Loucy (cell line): Measurements from ENCODE around the gene SCARF2.

ENCODE experiments used
- H2AFZ ChIP-seq: fragments of 200-600 bp; sonication (generic); 2 replicates; pipeline ENCODE4 v1.6.0; 2016; ENCODE audit warnings: antibody characterized with exemption, mild to moderate bottlenecking, low read length, moderate library complexity
- H3F3A ChIP-seq: fragments of 200-600 bp; 2 replicates; pipeline ENCODE4 v1.6.0; 2016; ENCODE audit warnings: antibody characterized with exemption, low read depth, mild to moderate bottlenecking
- H3K27me3 ChIP-seq: fragments of 200-600 bp; sonication (generic); 2 replicates; pipeline ENCODE4 v1.6.1; 2014; ENCODE audit warnings: low read length, mild to moderate bottlenecking; ENCODE audit not compliant: insufficient read depth, poor library complexity, severe bottlenecking
- H3K36me3 ChIP-seq: fragments of 200-600 bp; sonication (generic); 2 replicates; pipeline ENCODE4 v1.6.1; 2016; ENCODE audit warnings: low read length; ENCODE audit not compliant: insufficient read depth
- H3K4me1 ChIP-seq: fragments of 200-600 bp; sonication (generic); 2 replicates; pipeline ENCODE4 v1.5.1; 2014; ENCODE audit warnings: low read length, mild to moderate bottlenecking; ENCODE audit not compliant: insufficient read depth, poor library complexity, severe bottlenecking
- H3K4me2 ChIP-seq: fragments of 200-600 bp; sonication (generic); 2 replicates; pipeline ENCODE4 v1.6.0; 2014; ENCODE audit warnings: antibody characterized with exemption, low read length, low read depth, mild to moderate bottlenecking; ENCODE audit not compliant: poor library complexity, severe bottlenecking
- H3K4me3 ChIP-seq: fragments of 200-600 bp; sonication (generic); 2 replicates; pipeline ENCODE4 v1.5.1; 2014; ENCODE audit warnings: low read length, mild to moderate bottlenecking, mixed read lengths; ENCODE audit not compliant: poor library complexity, severe bottlenecking
- H3K79me2 ChIP-seq: fragments of 200-600 bp; sonication (generic); 2 replicates; pipeline ENCODE4 v1.6.1; 2014; ENCODE audit warnings: low read length; ENCODE audit not compliant: insufficient read depth
- H3K9ac ChIP-seq: fragments of 200-600 bp; sonication (generic); 2 replicates; pipeline ENCODE4 v1.6.0; 2014; ENCODE audit warnings: mild to moderate bottlenecking, low read depth, low read length, moderate library complexity; ENCODE audit not compliant: poor library complexity, severe bottlenecking
- H3K9me2 ChIP-seq: fragments of 200-600 bp; sonication (generic); replicated peaks from 2 replicates; pipeline ENCODE4 v1.6.1; 2016; ENCODE audit warnings: low read depth, low read length, mixed read lengths
- H3K9me3 ChIP-seq: fragments of 200-600 bp; sonication (generic); 2 replicates; pipeline ENCODE4 v1.6.1; 2014; ENCODE audit warnings: mild to moderate bottlenecking, antibody characterized with exemption, low read length, low read depth; ENCODE audit not compliant: insufficient read depth
- H4K20me1 ChIP-seq: fragments of 200-600 bp; sonication (generic); 2 replicates; pipeline ENCODE4 v1.6.0; 2014; ENCODE audit warnings: antibody characterized with exemption, low read length, mild to moderate bottlenecking; ENCODE audit not compliant: insufficient read depth, poor library complexity, severe bottlenecking
- EZH2phosphoT487 ChIP-seq: fragments of 200-600 bp; IDR thresholded peaks from 2 replicates; pipeline ENCODE4 v1.6.1; 2018; ENCODE audit warnings: antibody characterized with exemption, mild to moderate bottlenecking, moderate library complexity, borderline replicate concordance
- TF ChIP-seq, protein P1 (sequence below): fragments of 200-600 bp; sonication (generic); conservative IDR thresholded peaks from 2 replicates; pipeline ENCODE4 v1.5.1; 2014; ENCODE audit warnings: mild to moderate bottlenecking, antibody characterized with exemption, low read length

Gene SCARF2

DNA sequence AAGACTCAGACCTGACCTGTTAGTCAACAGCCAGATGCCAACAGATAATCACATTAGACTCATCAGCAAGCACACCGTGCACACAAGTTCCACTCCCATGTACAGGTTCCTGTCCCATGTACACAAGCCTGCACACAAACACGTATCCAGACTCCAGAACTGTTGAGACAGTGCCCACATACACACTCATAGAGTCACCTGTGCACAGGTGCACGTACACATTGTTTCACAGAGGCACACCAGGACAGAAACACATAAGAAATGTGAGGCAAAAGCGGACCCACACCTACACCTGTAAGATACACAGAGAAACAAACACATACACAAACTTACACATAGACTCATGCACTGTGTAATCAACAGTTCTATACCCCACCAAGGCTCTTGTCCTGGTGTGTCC lies 46.4 kb downstream of the SCARF2 start:
- no peak for TF ChIP-seq EZH2phosphoT487
- TF ChIP-seq, protein P1, sequence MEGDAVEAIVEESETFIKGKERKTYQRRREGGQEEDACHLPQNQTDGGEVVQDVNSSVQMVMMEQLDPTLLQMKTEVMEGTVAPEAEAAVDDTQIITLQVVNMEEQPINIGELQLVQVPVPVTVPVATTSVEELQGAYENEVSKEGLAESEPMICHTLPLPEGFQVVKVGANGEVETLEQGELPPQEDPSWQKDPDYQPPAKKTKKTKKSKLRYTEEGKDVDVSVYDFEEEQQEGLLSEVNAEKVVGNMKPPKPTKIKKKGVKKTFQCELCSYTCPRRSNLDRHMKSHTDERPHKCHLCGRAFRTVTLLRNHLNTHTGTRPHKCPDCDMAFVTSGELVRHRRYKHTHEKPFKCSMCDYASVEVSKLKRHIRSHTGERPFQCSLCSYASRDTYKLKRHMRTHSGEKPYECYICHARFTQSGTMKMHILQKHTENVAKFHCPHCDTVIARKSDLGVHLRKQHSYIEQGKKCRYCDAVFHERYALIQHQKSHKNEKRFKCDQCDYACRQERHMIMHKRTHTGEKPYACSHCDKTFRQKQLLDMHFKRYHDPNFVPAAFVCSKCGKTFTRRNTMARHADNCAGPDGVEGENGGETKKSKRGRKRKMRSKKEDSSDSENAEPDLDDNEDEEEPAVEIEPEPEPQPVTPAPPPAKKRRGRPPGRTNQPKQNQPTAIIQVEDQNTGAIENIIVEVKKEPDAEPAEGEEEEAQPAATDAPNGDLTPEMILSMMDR = no peak
- Histone ChIP-seq H3F3A (no peaks in the 10 kb centered on the region), H3K36me3 (no peaks in the 10 kb centered on the region), H3K4me1 (peaks cover 19% of the 10 kb centered on the region), H4K20me1 (peaks cover 4% of the 10 kb centered on the region), H3K9me3 (no peaks in the 10 kb centered on the region), H3K9me2 (no peaks in the 10 kb centered on the region), H3K4me2 (no peak overlapping the region), H3K27me3 (peaks cover under 1% of the 10 kb centered on the region), H3K9ac (no peak overlapping the region), H3K79me2 (peaks cover 22% of the 10 kb centered on the region; the same call in 1 of the 2 replicates), H2AFZ (no peak overlapping the region), H3K4me3 (no peak overlapping the region)

- Histone ChIP-seq H2AFZ (no peak overlapping the region; the same call in 1 of the 2 replicates), H4K20me1 (peaks cover 4% of the 10 kb centered on the region), H3K4me1 (peaks cover 11% of the 10 kb centered on the region), H3F3A (no peaks in the 10 kb centered on the region), H3K4me2 (no peak overlapping the region), H3K9me2 (no peaks in the 10 kb centered on the region), H3K36me3 (no peaks in the 10 kb centered on the region), H3K9me3 (no peaks in the 10 kb centered on the region), H3K4me3 (no peak overlapping the region), H3K9ac (no peak overlapping the region), H3K27me3 (peaks cover 5% of the 10 kb centered on the region), H3K79me2 (peaks cover 14% of the 10 kb centered on the region; the same call in 1 of the 2 replicates)
- TF ChIP-seq, protein P1 = no peak
- TF ChIP-seq EZH2phosphoT487 = no peak
Measured at GRCh38 chr22:20390394-20390907, 47.2 kb downstream of the SCARF2 start.

GRCh38 chr22:20389288-20389687 lies 48.3 kb downstream of the SCARF2 start:
- H3K36me3 ChIP-seq = no peaks in the 10 kb centered on the region
- H3K9me3 ChIP-seq = no peaks in the 10 kb centered on the region
- peaks cover 3% of the 10 kb centered on the region; the same call in 1 of the 2 replicates for H3K79me2 ChIP-seq
- H3K4me2 ChIP-seq = no peak overlapping the region
- no peaks in the 10 kb centered on the region for H3F3A ChIP-seq
- H4K20me1 ChIP-seq = no peaks in the 10 kb centered on the region
- no peak overlapping the region for H2AFZ ChIP-seq
- no peak overlapping the region for H3K4me3 ChIP-seq
- H3K27me3 ChIP-seq = peaks cover 5% of the 10 kb centered on the region
- H3K9me2 ChIP-seq = no peaks in the 10 kb centered on the region
- peaks cover 6% of the 10 kb centered on the region for H3K4me1 ChIP-seq
- no peak for TF ChIP-seq EZH2phosphoT487
- TF ChIP-seq, protein P1 = no peak
- H3K9ac ChIP-seq = no peak overlapping the region
